GM15510 (cell line): ENCODE data around the gene DNAJC15.

Source experiments
- POLR2A ChIP-seq: IDR thresholded peaks from 3 replicates; pipeline ENCODE4 v1.6.1; 2011; ENCODE audit warnings: borderline replicate concordance; ENCODE audit not compliant: insufficient read length; ENCODE audit errors: extremely low read depth

Gene DNAJC15

GRCh38 chr13:43058831-43059230, 35.4 kb downstream of the DNAJC15 start:
- no peak for TF ChIP-seq POLR2A

GRCh38 chr13:43061496-43062280, 38.3 kb downstream of the DNAJC15 start:
- no peak for TF ChIP-seq POLR2A

GRCh38 chr13:43071824-43072223, 48.4 kb downstream of the DNAJC15 start:
- TF ChIP-seq POLR2A = no peak

GRCh38 chr13:43072394-43072793, 49.0 kb downstream of the DNAJC15 start:
- TF ChIP-seq POLR2A = no peak

- TF ChIP-seq POLR2A = no peak
Observed at GRCh38 chr13:43074824-43075510, 51.6 kb downstream of the DNAJC15 start.

- no peak for TF ChIP-seq POLR2A
Observed at GRCh38 chr13:43077046-43077445, 53.7 kb downstream of the DNAJC15 start.

- TF ChIP-seq POLR2A = no peak
Observed at GRCh38 chr13:43077461-43077860, 54.1 kb downstream of the DNAJC15 start.

GRCh38 chr13:43077906-43078305, 54.5 kb downstream of the DNAJC15 start:
- TF ChIP-seq POLR2A = no peak

- no peak for TF ChIP-seq POLR2A
Observed at GRCh38 chr13:43078399-43078798, 55.0 kb downstream of the DNAJC15 start.

- no peak for TF ChIP-seq POLR2A
Observed at GRCh38 chr13:43079392-43079931, 56.1 kb downstream of the DNAJC15 start.

GRCh38 chr13:43080199-43080598, 56.8 kb downstream of the DNAJC15 start:
- no peak for TF ChIP-seq POLR2A

GRCh38 chr13:43081866-43082265, 58.5 kb downstream of the DNAJC15 start:
- TF ChIP-seq POLR2A = no peak

- TF ChIP-seq POLR2A = no peak
Observed at GRCh38 chr13:43083750-43084149, 60.4 kb downstream of the DNAJC15 start.

GRCh38 chr13:43085545-43085944, 62.2 kb downstream of the DNAJC15 start:
- no peak for TF ChIP-seq POLR2A

GRCh38 chr13:43086181-43086580, 62.8 kb downstream of the DNAJC15 start:
- TF ChIP-seq POLR2A = no peak

- no peak for TF ChIP-seq POLR2A
Observed at GRCh38 chr13:43088093-43088511, 64.7 kb downstream of the DNAJC15 start.
